LNCaP clone FGC (cell line): ENCODE results near the gene RASGRF1.

ENCODE experiments used
- DNase-seq: peaks from one replicate; pipeline ENCODE4 v3.0.0-alpha.2; 2011; ENCODE audit warnings: low read depth
- H3K4me3 ChIP-seq: 2 replicates; pipeline ENCODE4 v1.5.1; 2011; ENCODE audit warnings: mild to moderate bottlenecking, low read depth, low read length, control low read depth
- TF ChIP-seq, protein P1 (sequence below): IDR thresholded peaks from 2 replicates; pipeline ENCODE4 v1.5.1; 2012; ENCODE audit warnings: mild to moderate bottlenecking; ENCODE audit not compliant: control insufficient read depth, insufficient read depth; ENCODE audit errors: extremely low read depth

RASGRF1 gene

GRCh38 chr15:78915341-78916087 lies 175.1 kb downstream of the RASGRF1 start:
- no peak for DNase-seq

DNA sequence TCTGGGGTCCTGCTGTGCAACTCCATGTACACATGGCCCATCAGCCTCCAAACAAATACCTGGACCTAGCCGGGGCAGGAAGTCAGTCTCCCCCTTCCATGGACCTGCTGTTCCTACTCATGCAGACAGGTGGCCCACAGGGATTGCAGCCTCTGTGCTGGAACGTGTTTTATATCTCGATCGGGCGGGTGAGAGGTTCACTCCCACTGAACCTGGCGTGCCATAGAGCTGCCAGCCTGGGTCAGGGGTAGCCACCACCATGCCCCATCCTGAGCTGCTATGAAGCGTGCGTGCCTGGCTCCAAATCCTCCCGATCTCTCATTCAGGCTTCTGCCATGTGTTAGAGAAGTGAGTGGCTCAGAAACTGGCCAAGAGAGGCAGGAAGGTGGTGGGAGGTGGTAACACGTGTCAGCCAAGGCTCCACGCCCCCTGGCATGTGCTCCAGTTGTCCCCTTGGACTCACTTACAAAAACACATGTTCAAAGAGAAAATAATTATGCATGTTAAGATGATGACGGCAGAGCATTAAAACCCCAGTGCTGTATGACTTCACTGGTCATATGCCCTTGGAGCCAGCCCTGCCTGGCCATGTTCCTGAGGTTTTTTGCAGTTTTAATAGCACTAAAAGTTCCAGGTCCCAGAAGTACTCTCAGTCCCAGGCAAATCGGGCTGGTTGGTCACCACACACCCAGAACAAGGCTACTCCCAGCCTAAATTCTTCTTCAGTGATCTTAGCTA lies 176.4 kb downstream of the RASGRF1 start:
- no peak overlapping the region for H3K4me3 ChIP-seq
- no peak for DNase-seq
- TF ChIP-seq, protein P1, sequence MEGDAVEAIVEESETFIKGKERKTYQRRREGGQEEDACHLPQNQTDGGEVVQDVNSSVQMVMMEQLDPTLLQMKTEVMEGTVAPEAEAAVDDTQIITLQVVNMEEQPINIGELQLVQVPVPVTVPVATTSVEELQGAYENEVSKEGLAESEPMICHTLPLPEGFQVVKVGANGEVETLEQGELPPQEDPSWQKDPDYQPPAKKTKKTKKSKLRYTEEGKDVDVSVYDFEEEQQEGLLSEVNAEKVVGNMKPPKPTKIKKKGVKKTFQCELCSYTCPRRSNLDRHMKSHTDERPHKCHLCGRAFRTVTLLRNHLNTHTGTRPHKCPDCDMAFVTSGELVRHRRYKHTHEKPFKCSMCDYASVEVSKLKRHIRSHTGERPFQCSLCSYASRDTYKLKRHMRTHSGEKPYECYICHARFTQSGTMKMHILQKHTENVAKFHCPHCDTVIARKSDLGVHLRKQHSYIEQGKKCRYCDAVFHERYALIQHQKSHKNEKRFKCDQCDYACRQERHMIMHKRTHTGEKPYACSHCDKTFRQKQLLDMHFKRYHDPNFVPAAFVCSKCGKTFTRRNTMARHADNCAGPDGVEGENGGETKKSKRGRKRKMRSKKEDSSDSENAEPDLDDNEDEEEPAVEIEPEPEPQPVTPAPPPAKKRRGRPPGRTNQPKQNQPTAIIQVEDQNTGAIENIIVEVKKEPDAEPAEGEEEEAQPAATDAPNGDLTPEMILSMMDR, result peak; percentile 48

More at GRCh38 chr15:78915341-78916087, 175.1 kb downstream of the RASGRF1 start:
- TF ChIP-seq, protein P1, result no peak
- no peak overlapping the region for H3K4me3 ChIP-seq

DNA sequence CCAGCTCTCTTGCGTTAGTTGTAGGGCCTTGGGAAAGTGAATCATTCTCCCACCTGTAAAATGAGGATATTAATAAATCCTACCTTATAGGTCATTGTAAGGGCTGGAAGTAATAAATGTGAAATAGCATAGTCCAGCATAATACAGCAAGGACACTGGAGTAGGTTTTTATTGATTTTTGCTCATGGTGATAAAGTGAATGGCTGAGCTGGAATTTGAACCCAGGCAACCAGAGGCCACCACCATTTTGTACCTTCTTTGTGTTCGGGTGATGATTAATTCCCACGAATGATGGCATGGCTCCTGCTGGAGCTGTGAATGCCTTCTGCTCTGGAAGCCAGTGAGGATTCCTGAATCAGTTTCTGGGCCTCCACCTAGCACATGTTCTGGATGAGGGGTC lies 177.6 kb downstream of the RASGRF1 start:
- no peak for DNase-seq
- TF ChIP-seq, protein P1, result no peak
- H3K4me3 ChIP-seq, result no peak overlapping the region

GRCh38 chr15:78912316-78912715 lies 178.3 kb downstream of the RASGRF1 start:
- TF ChIP-seq, protein P1, result no peak
- H3K4me3 ChIP-seq, result no peak overlapping the region
- DNase-seq, result no peak

DNA sequence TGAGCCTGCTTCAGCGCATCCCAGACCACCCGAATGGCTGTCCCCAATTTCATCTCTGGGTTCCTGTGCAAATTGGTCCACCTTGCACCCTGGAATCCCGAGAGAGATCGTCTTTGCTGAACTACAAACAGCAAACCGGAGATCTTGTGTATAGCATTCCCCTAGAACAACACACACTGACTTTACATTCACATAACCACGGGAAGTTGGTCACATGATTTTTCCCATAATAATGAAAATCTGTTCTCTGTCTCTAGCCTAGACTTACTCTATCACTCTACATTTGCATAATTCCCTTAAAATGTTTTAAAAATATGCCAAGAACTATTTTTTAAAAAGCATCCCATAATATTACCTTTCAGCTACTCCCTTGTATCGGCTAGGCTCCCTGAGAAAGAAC lies 180.3 kb downstream of the RASGRF1 start:
- no peak for DNase-seq
- H3K4me3 ChIP-seq, result no peak overlapping the region
- TF ChIP-seq, protein P1, result no peak
